HG03139 (cell line): ENCODE data around the gene KLF14.
"Not testable (repeated sequence)": the region's sequence is repeated elsewhere in the genome, so short reads cannot be mapped to it uniquely, and the experiment has no call there.

Experiments
- ATAC-seq: cut with Tn5 transposase; IDR thresholded peaks from one replicate; pipeline ENCODE4 v1.9.1; 2021; ENCODE audit not compliant: unreplicated experiment

The KLF14 gene

DNA sequence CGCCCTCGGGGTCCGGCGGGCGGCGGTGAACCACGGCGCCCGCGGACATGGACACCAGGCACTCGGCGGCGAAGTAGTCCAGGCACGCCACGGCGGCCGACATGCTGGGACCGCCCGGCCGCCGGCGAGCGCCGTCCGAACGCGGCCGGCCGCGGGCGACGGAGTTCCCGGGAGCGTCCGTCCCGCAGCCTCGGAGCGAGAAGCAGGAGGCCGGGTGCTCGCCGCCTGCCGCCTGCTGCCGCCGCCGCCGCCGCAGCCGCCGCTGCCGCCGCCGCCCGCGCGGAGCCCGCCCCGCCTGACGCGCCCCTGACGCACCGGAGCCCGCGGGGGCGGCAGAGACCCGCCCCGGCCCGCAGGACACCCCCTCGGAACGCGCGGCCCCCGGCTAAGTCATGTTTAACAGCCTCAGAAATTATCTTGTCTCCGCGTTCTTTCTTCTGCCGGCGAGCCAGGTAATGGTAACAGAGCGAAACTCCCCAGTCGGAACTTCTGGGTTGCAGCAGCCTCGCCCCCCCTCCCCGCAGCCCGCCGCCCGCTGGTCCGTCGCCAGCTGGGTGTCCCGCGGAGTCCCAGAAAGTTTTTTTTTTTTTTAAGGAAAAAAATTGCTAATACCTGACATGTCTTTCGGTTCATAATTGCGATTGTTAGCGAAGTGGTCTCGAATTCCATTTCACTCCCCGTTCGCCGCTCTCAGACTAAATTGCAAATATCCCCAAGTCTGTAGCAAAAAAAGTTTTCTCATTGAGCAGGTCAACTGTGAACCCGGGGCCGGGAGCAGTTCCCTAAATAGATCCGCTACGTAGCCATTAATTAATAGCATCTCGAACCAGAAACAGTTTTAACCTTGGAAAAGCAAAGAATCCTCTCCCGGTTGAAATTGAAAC is at the start of gene KLF14:
TSS of gene KLF14 (minus strand) at position 277 of the 884 bp plus-strand sequence. CDS start at position 103, 174 bp downstream.
- no peak for ATAC-seq

DNA sequence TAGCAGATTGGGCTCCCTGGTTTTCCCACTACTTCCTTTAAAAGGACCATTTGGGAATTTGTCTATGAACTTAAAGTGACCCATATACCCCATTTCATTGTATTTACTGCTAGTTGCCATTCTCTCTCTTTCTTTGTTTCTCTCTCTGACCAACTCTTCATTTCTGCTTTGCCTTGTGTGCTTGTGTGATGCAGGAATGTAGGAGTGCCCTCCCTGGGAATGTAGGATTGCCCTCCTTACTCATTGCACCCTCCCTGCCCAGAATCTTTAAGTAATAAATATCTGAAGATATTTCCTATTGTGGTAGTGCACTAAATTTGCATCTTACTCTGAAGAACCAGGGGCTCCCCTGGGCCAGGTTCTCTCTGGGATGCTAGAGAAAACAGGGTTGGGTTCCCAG is 47.3 kb upstream of the KLF14 start:
- ATAC-seq: no peak

DNA sequence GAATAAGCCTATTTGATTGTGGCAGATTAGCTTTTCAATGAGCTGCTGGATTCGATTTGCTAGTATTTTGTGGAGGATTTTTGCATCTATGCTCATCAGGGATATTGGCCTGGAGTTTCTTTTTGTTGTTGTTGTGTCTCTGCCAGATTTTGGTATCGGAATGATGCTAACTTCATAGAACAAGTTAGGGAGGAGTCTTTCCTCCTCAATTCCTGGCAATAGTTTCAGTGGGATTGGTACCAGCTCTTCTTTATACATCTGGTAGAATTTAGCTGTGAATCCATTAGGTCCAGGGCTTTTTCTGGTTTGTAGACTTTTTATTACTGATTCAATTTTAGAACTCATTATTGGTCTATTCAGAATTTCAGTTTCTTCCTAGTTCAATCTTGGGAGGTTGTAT is 43.4 kb upstream of the KLF14 start:
- no peak for ATAC-seq

DNA sequence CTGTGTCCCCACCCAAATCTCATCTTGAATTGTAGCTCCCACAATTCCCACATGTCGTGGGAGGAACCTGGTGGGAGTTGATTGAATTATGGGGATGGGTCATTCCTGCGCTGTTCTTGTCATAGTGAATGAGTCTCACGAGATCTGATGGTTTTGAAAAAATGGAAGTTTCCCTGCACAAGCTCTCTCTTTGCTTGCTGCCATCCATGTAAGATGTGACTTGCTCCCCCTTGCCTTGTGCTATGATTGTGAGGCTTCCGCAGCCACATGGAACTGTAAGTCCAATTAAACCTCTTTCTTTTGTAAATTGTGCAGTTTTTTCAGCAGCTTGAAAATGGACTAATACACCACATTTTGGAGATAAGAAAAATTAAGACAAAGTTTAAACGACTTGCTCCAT is 38.4 kb upstream of the KLF14 start:
- ATAC-seq: not testable (repeated sequence)

DNA sequence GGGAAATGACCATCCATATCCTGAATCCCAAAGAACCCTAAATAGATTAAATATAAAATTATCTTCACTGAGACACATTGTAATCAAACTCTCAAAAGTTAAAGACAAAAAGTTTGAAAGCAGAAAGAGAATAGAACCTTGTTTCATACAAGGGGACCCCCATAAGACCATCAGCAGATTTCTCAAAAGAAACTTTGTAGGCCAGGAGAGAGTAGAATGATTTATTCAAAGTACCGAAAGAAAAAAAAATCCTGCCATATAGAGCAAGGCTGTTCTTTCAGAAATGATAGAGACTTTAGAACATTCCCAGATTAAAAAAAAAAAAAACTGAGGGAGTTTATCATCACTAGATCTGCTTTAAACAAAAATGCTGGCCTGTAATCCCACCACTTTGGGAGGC is 34.8 kb upstream of the KLF14 start:
- no peak for ATAC-seq

DNA sequence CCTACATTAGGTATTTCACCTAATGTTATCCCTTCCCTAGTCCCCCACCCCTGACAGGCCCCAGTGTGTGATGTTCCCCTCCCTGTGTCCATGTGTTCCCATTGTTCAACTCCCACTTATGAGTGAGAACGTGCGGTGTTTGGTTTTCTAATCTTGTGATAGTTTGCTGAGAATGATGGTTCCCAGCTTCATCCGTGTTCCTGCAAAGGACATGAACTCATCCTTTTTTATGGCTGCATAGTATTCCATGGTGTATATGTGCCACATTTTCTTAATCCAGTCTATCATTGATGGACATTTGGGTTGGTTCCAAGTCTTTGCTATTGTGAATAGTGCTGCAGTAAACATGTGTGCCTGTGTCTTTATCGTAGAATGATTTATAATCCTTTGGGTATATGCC is 30.6 kb upstream of the KLF14 start:
- ATAC-seq: not testable (repeated sequence)

DNA sequence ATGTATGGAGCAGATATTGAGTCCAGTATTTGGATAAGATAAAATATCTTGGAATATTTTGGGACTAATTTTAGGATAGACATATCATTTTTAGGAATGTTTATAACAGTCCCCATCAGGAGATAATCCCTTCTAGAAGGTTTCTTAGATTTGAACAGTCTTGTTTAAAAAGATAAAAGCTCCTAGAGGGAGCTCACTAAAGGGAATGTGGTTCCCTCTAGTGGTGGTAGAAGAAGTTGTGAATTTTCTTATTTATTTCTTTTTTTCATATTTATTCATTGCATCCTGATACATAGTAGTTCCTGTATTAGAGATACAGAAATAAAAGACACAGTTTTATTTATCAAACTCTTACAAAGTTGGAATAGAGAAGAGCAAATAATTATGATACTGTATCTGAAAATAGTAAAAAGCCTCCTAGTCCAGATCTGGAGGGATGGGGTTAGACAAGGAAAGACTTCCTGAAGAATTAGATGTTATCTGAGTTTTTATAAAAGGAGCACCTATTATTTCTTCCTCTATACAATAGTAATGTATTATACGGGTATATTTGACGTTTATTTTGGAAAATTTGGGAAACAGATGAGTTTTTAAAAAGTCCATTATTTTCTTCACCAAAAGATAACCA is 24.5 kb upstream of the KLF14 start:
- no peak for ATAC-seq

DNA sequence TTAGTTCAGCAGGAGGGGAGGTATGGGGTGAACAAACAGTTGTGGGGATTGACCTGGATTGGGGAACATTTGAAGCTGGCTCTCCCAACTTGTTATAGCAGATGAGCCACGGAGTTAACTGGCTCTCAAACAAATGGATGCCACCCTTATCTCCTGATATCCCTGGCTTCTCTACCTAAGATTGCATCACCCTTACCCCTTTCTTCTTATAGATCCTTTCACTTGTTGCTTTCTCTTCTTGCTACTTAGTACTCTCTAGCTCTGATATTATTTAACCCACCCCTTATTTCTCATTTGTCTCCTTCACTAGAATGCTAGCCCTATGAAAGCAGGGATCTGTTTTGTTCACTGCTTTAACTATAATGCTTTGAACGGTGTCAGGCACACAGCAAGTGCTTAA is 22.3 kb upstream of the KLF14 start:
- no peak for ATAC-seq

DNA sequence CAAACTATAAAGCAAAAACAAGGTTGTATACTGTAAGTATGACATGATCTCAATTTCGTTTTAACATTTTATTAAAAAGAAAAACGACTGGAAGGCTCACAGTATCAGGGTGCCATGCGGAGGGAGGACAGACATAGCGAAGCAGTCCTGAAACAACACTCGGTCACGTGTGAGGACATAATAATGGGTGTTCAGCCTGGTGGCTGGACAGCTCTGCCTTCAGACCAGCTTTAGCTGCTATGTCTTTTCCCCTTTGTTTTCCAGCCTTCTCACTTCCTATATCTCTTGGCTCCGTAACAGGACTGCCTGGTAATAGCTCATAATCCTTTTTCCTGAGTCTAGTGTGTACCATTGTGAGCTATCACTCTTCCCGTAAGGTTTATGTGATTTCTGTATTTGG is 18.4 kb upstream of the KLF14 start:
- ATAC-seq: no peak

DNA sequence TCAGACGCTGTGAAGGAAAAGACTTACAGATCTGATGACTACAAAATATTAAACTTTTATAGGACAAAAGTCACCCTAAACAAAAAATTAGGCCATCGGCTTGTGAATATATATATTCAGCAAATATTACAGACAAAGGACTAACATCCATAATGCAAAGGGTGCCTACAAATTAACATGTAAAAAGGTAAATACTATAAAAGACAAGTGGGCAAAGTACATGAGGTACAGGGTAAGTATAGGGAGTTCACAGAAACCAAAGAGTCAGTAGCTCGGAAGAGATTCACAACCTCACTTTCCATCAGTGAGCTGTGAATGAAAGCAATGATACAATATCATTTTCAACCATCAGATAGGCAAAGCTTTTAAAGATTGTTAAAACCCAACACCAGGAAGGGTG is 16.7 kb upstream of the KLF14 start:
- no peak for ATAC-seq

DNA sequence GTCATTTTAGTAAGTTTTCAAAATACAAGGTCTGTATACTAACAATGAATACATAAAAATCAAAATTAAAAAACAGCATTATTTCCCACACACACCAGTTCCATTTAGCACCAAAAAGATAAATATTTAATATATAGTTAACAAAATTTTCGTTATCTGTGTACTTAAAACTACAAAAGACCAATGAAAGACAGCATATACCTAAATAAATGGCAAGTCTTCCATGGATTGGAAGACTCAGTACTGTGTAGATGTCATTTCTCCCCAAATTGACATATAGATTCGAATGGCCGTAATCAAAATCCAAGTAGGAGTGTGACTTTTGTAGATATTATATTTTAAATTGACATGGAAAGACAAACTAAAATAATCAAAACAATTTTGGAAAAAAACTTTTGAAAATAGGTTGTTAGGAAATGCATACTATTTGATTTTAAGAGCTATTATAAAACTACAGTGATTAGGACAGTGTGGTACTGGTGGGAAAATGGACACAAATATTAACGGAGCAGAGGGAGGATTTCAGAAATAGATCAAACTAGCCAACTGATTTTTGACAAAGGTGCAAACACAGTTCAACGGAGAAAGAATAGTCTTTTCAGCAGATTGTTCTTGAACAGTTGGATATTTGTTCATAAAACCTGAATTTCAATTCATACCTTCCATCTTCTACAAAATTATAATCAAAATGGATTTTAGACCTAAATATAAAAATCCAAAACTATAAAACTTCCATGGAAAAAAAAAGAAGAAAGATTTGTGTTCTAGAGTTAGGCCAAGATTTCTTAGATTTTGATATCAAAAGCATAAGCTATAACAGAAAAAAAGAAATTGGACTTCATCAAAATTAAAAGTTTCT is 14.8 kb upstream of the KLF14 start:
- ATAC-seq: no peak

DNA sequence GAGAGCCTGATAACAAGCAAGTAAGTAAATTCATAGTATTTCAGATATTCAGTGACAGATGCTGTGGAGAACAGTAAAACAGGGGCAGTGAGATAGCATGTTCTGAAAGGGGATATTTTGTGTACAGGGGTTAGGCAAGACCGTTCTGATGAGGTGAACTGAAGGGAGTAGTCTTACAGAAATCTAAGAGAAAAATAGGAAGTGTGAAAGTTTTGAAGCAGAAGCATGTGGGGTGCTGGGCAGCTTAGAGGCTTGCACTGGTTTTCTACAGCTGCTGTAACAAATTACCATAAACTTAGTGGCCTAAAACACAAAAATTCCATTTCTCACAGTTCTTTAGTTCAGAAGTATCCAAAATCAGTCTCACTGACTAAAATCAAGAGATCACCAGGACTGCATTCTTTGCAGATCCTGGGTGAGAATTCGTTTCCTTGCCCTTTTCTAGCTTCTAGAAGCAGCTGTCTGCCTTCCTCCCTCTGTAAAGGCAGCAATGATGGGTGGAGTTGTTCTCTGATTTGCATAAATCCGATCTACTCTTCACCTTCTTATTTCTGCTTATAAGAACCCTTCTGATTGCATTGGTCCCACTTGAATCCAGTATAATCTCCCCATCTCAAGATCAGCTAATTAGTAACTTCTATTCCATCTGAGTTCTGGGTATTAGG is 7.5 kb upstream of the KLF14 start:
- no peak for ATAC-seq

DNA sequence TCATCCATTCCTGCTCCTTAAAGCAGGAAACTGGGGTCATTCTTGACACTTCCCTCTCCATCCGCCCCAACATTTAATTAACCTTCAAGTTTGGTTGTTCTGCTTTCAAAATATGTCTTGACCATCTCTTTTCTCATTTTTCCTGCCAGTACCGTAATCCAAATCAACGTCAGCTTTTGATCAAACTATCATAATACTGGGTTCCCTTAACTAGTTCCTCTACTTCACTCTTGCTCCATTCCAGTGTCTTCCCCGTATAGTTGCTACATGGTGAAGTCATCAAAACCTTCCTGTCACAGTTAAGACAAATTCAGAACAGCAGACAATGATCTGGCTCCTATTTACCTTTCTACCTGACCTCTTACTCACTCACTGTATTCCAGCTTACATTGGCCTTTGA is 6.6 kb upstream of the KLF14 start:
- no peak for ATAC-seq

DNA sequence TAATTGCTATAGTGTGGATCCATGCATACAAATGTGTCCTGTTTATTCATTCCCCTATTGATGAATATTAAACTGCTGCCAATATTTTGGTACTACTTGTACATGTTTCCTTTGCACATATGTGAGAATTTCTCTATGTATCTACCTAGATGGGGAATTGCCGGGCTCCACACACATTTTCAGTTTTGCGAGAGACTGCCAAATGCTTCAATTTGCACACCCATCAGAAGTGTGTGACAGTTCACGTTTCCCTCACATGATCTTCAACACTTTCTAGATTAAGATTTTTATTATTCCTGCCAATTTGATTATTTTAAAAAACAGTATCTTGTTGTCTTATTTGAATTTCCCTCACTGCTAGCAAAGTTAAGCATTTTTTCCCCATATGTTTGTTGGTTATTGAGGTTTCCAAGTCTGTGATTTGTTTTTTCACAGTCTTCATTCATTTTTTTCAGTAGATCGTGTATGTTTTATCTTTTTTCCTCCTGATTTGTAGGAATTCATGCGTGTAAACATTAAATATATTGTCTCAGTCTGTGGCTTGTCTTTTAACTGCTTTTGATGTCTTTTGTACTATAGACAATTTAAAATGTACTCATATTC is 2.4 kb upstream of the KLF14 start:
- ATAC-seq: no peak

DNA sequence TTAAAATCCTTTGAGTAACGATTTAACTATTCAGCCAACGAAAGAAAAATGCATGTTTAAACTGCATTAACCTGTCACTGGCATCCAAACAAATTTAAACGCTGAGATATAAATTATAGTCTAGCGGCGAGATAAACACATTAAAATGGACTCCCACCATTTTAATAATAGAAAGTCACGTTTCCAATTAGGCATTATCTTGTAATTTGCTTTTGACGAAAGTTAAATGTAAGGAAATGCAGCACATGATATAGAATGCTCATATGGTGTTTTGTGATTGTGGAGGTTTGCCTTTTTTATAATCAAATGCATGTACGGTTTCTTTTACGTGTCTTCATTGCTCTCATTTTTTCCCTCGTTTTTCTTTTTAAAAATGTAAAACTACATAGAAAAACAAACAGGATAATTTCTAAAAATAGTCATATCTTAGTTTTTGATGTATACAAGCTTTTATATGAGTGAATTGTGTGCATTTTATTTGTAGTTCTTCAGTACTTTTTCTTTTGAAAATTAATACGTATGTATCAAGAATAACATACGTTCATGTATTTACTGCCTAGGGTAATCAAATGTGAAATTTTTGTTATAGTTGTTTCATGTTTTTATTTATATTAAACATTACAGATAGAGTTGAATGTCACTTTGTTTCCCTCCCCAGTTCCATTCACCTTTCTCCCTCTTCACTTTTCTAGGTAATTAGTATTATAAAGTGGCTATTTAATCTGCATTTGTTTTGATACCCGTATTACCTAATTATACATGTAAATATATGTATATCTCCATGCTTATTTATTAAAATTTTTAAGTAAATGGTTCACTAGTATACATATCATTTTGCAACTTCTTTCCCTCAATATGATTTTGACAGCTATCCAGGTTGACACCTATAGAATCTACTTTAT is 1.1 kb upstream of the KLF14 start:
- ATAC-seq: no peak

DNA sequence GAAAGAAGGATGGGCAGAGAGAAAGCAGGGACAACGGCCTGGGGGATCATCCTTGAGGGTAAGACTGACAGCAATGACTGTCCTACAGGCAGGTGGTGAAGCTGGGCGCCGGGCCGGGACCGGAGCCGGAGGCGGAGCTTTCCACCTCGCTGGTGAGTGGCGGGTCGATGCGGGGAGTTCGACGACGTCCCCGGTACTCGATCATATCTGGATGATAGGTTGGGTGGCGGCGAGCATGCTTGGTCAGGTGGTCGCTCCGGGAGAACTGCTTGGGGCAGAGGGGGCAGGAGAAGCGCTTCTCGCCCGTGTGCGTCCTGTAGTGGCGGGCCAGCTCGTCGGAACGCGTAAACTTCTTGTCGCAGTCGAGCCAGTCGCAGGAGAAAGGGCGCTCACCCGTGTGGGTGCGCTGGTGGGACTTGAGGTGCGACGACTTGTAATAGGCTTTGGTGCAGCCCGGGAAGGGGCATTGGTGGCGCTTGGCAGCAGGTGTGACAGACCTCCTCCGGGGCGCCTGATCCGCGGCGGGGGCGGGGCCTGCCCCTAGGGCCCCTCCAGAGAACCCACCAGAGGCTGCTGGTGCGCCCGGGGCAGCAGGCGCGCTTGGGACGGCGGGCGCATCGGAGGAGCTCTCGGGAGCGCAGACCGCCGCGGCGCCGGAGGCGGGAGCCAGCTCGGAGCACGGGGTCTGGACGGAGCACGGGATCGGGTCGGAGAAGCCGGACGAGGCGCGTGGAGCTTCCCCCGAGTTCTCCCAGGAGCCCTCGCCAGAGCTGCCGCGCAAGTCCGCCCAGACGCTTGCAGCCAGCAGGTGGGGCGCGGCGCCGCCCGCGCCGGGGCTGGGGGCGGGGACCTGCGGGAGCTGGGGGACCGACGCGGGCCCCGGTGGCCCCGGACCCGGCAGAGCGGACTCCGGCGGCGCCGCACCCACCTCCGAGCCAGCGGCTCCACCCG is 752 bp downstream of the KLF14 start:
- no peak for ATAC-seq

DNA sequence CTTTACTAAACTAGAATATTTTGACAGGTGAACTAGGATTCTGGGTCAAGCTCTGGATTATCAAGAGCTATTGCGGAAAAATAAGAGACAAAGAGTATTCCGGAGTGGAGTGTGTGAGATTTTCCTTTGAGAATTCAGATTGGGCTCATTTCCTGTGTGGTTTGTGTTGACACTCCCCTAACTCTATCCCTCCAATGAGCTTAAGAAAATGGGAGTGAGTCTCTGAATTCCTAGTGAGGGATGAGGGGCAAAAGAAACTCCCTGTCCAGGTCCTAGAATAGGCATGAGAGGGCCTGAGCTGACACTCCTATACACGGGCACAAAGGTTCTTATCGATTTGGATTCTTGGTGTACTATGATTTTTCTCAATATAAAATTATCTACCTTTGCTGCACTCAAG is 10.2 kb downstream of the KLF14 start:
- no peak for ATAC-seq

DNA sequence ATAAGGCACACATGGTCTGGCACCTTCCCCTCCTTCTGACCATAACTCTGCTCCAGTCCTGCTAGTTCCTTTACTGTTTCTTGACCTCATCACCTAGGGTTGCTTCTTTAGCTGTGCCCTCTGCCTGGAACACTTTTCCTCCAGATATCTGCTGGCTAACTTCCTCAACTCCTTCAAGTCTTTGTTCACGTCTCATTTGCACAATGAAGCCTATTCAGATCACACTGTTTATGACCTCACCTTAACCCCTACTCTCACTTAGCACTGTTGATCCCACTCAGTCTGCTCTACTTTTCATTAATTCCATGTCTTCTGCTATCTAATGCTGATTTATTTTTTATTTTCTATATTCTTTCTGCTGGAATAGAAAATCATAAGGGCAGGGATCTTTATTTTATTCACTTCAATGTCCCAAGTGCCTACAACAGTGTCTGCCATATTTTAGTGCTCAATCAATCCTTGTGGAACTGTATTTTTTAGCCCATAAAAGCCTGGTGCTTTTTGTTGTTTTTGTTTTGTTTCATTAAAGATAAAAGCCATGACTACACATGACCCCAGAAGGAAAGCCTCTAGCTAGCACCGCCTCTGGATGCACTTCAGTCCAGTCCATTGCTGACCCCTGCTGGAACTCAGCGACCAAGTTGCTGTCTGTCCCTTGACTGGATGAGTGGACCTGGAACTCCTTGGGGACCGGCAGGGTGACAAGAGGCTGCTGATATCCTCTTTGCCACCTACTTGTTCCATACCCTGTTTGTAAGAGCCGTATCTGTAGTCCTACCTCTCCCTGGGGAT is 12.3 kb downstream of the KLF14 start:
- ATAC-seq: no peak
